Endothelial cell (in vitro differentiated cells): Measurements from ENCODE around the gene PTPN6. TPM values are rescaled to one million over a fixed set of nuclear protein-coding genes. Genes with fewer than 3 reads are reported as not detected.

Experiments
- DNase-seq: peaks from one replicate; pipeline ENCODE4 v3.0.0; 2021; ENCODE audit warnings: low spot score
- H3K27ac Mint-ChIP-seq: one replicate; pipeline ENCODE4 v1.8.0; 2021; ENCODE audit warnings: mixed read lengths, inconsistent platforms; ENCODE audit not compliant: unreplicated experiment
- H3K27me3 Mint-ChIP-seq: one replicate; pipeline ENCODE4 v1.8.0; 2021; ENCODE audit warnings: mild to moderate bottlenecking, moderate library complexity, mixed read lengths, inconsistent platforms; ENCODE audit not compliant: unreplicated experiment
- H3K36me3 Mint-ChIP-seq: one replicate; pipeline ENCODE4 v1.8.0; 2021; ENCODE audit warnings: mild to moderate bottlenecking, low read depth, mixed read lengths, inconsistent platforms; ENCODE audit not compliant: unreplicated experiment
- H3K4me1 Mint-ChIP-seq: one replicate; pipeline ENCODE4 v1.8.0; 2021; ENCODE audit warnings: mild to moderate bottlenecking, mixed read lengths, inconsistent platforms; ENCODE audit not compliant: unreplicated experiment
- H3K4me3 Mint-ChIP-seq: one replicate; pipeline ENCODE4 v1.8.0; 2021; ENCODE audit warnings: mild to moderate bottlenecking, mixed read lengths, inconsistent platforms; ENCODE audit not compliant: unreplicated experiment
- H3K9me3 Mint-ChIP-seq: one replicate; pipeline ENCODE4 v1.8.0; 2021; ENCODE audit warnings: mixed read lengths, inconsistent platforms; ENCODE audit not compliant: unreplicated experiment
- total RNA-seq: library from RNA; stranded (reverse); fragmentation: NEBNext Ultra II Directional; extraction: Animal tissue kit (Norgen Biotek cat#: 25700); gene quantifications from one replicate; pipeline ENCODE4 v1.2.1, GENCODE V29; 2021; ENCODE audit not compliant: unreplicated experiment
- TF ChIP-seq, protein P1 (sequence below): fragments of 200-600 bp; sonication (generic); IDR thresholded peaks from one replicate; pipeline ENCODE4 v1.5.0; 2021; ENCODE audit warnings: antibody characterized with exemption; ENCODE audit not compliant: unreplicated experiment

Gene PTPN6
- total RNA-seq, 1 donor from 2014 or later, result 22.1 TPM

DNA sequence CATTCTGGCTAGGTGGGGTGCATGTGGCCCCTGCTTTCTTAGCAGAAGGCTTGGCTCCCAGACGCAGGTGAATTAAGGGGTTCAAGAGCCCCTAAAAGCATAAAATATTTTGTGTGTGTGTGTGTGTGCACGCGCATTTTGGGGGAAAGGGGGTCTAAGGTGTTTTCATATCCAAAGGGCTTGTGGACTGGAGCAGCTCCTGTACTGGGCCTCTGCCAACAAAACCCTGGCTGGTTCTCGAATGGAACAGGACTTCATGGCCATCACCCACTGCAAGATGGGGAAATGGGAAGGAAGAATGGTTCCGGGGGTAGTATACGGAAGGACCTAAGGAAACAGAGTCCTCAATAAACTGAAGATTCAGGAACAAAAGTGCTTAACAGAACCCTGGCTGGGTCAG lies 27.3 kb upstream of the PTPN6 start:
- no peak for DNase-seq

DNA sequence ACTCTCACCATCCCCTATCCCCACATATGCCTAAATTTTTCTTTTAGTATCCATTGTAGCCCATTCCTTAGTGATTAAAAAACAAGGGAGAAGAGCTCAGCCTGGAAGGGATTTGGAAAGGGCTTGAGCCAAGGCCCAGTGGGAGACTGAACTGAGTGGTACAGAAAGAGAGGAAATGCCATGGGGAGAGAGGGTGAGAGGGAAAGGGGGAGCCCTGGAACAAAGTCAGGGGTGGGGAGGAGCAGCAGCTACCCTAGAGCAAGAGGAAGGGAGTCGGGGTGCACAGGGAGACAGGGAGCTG lies 26.0 kb upstream of the PTPN6 start:
- Mint-ChIP-seq H3K27me3 (peaks cover 28% of the 10 kb centered on the region), H3K4me1 (peaks cover 66% of the 10 kb centered on the region)
- TF ChIP-seq, protein P1, sequence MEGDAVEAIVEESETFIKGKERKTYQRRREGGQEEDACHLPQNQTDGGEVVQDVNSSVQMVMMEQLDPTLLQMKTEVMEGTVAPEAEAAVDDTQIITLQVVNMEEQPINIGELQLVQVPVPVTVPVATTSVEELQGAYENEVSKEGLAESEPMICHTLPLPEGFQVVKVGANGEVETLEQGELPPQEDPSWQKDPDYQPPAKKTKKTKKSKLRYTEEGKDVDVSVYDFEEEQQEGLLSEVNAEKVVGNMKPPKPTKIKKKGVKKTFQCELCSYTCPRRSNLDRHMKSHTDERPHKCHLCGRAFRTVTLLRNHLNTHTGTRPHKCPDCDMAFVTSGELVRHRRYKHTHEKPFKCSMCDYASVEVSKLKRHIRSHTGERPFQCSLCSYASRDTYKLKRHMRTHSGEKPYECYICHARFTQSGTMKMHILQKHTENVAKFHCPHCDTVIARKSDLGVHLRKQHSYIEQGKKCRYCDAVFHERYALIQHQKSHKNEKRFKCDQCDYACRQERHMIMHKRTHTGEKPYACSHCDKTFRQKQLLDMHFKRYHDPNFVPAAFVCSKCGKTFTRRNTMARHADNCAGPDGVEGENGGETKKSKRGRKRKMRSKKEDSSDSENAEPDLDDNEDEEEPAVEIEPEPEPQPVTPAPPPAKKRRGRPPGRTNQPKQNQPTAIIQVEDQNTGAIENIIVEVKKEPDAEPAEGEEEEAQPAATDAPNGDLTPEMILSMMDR, result no peak

More for the DNA sequence above, 27.3 kb upstream of the PTPN6 start:
- Mint-ChIP-seq H3K27me3 (peaks cover 30% of the 10 kb centered on the region), H3K36me3 (peaks cover 16% of the 10 kb centered on the region), H3K9me3 (no peaks in the 10 kb centered on the region), H3K4me1 (peaks cover 61% of the 10 kb centered on the region), H3K27ac (peak overlapping the region; percentile 97), H3K4me3 (no peak overlapping the region)
- TF ChIP-seq, protein P1, result no peak

DNA sequence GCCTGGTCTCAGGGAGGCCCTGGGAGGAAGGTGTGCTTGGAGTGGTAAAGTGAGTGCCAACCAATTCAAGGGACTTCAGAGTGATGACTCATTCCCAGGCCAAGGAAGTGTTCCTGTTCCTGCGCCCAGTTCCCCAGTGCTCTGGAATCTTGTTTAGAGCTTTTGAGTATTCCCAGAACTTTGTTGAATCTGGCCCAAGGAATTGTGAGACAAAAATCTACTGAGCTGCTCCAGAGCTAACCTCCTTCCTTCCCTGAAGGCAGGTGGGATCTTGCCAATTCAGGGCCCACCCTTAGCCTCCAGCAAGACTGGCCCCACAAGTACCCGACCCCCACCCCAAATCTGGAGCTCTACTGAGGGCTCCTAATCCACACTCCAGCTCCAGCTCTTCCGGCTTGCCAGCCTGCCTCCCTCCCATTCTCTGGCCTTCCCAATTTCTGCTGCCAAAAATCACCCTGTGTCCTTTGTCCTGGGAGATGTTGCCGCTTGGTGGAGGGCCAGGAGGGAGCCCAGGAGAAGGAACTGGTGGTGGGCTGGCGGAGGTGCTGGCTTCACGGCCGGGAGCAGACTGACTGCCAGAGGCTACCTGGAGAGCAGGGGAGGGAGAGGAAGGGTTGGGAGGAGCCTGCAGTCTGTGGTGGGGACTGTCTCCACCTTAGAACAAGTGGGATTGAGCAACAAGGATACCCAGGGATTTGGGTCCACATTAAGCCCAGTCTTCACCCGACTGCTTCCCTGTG lies 25.4 kb upstream of the PTPN6 start:
- peaks cover 22% of the 10 kb centered on the region for H3K36me3 Mint-ChIP-seq
- H3K4me1 Mint-ChIP-seq, result peaks cover 68% of the 10 kb centered on the region
- peak overlapping the region; percentile 97 for H3K27ac Mint-ChIP-seq
- peaks cover 28% of the 10 kb centered on the region for H3K27me3 Mint-ChIP-seq
- peak; percentile 53 for DNase-seq
- TF ChIP-seq, protein P1, result no peak
- no peaks in the 10 kb centered on the region for H3K9me3 Mint-ChIP-seq
- peak overlapping the region; percentile 99 for H3K4me3 Mint-ChIP-seq

More for the DNA sequence above, 26.0 kb upstream of the PTPN6 start:
- Mint-ChIP-seq H3K27ac (peak overlapping the region; percentile 97), H3K36me3 (peaks cover 22% of the 10 kb centered on the region), H3K4me3 (peak overlapping the region; percentile 99), H3K9me3 (no peaks in the 10 kb centered on the region)
- no peak for DNase-seq

GRCh38 chr12:6927379-6928021 lies 23.7 kb upstream of the PTPN6 start, which contains the start of gene ATN1:
TSS of gene ATN1 (plus strand) at chr12:6927959. CDS start at chr12:6934002, 6,043 bp downstream.
- peaks cover 33% of the 10 kb centered on the region for H3K27me3 Mint-ChIP-seq
- peak within 1 kb of the TSS; percentile 97 for H3K27ac Mint-ChIP-seq
- TF ChIP-seq, protein P1, result no peak
- H3K9me3 Mint-ChIP-seq, result no peaks in the 10 kb centered on the region
- DNase-seq, result peak; percentile 75
- H3K36me3 Mint-ChIP-seq, result peaks cover 30% of the 10 kb centered on the region
- peak within 1 kb of the TSS; percentile 100 for H3K4me3 Mint-ChIP-seq
- H3K4me1 Mint-ChIP-seq, result peaks cover 74% of the 10 kb centered on the region
